Mucosa of gallbladder (tissue), 1 donor: ENCODE results near the gene SH3TC1. TPM values are rescaled to one million over a fixed set of nuclear protein-coding genes. Genes with fewer than 3 reads are reported as not detected.

Experiments
- DNase-seq: peaks from one replicate; pipeline ENCODE4 v3.0.0-alpha.2; 2020; ENCODE audit warnings: low spot score
- total RNA-seq: library from RNA; stranded (reverse); gene quantifications from one replicate; pipeline ENCODE4 v1.2.1, GENCODE V29; 2021
- donor health status: DM: no; HTN: no; CAD: no.

Gene SH3TC1
- total RNA-seq: 50.9 TPM

DNA sequence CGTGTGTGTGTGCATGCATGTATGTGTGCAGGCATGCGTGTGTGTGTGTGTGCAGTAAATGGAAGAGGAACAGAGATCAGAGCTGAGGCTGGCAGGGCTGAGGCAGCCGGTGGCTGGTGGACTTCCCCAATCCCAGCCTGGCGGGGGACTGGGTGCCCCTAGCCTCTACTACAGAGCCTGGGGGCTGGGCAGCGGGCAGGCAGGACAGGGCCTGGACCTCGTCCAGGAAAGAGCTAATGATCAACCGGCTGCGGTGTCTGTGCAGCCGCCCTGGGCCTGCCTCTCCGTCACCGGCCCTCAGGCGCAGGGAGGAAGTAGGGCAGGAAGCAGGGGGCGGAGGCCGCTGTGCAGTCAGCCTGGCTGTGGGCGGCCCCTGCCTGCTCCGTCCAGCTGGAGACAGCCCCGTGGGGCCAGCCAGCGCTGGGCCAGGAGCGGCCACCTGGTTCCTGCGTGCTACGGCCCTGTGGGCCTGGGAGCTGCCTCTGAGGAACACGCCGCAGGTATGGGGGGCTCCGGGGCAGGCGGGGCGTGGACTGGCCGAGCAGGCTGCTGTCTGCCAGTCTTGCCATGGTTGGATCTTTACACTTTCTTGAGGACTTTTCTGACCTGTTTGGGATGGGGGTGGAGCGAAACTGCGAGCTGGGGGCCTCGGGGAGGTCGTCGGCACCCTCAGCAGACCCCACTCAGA is at the start of gene SH3TC1:
TSS of gene SH3TC1 (plus strand) at position 385 of the 688 bp plus-strand sequence. CDS start 5,905 bp downstream, outside the sequence.
- DNase-seq: peak; percentile 93

DNA sequence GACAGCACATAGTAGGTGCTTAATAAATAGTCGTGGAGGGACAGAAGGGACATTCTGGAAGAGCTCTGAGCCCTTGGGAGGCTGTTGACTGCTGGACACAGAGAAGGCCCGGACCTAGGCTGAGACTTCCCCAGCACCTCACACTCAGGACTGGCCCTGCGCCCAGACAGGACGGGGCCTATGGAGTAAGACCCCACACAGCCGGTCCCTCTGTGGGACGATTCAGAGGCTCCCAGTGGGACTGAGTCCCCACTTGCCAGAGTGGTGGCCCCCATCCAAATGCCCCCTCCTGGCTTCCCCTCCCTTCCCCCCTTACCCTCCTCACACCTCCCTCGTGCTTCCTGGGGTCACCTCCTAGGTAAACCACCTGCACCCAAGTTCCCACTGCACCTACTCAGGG is 49.4 kb upstream of the SH3TC1 start:
- DNase-seq: no peak

DNA sequence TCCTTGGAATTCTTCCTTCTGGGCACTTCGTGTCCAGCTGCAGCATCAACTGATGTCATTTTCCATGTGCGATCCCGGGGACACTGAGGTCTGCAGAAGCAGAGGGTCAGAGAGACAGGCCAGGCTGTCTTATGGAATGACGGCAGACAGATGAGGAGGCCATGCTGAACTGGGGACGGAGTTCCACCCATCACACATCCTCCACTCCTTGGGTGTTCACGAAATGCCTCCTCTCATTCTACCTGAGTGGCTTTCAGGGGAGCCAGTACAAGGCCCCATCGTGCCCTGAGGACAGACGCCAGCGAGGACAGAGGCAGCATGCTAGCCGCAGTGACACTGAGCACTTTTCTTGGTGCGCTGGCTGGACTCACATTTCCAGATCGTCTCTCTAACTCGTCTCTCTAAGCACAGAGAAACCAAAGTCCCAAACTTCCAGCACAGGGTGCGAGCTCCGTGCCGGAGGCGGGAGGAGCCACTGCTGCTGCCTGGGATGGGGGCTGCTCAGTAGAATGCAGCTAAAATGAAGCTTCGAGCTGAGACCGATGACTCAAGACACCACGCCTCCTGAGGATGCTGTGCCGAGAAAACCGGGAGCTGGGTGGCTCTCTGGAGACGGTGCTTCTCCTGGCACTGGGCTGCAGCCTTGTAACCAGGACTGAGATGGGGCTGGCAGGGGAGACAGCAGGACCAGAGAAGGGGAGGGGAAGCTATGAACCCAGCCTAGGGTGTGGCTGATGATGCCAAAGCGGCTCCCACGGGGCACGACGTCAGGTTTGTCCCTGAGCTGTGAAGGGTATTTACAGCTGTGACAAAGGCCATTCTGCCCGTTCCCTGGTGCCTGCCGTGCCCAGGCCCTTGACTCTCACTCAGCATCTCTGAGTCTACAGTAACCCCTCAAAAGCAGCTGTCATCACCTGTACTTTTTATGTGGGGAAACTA is 48.7 kb upstream of the SH3TC1 start:
- DNase-seq: no peak

DNA sequence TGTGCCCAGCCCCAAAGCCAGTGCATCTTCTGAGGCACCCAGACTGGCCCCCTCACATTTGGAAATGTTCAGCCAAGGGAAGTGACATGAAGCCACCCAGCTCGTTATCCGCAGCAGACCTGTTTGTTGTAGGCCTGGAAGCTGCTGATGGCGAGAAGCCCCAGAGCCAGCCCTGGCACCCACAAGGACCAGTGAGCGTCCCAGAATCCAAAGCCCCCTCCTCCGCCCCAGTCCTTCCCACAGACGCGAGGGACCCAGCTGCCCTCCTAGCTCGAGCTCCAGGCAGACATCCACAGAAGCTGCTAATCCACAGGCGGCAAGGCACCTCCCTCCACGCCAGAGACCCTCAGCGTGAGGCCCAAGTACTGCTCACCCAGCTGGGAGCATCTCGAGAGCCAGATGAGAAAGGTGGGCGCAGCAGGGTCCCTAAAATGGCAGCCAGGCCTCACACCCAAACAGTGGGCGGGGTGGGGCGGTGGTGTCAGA is 47.9 kb upstream of the SH3TC1 start:
- no peak for DNase-seq

DNA sequence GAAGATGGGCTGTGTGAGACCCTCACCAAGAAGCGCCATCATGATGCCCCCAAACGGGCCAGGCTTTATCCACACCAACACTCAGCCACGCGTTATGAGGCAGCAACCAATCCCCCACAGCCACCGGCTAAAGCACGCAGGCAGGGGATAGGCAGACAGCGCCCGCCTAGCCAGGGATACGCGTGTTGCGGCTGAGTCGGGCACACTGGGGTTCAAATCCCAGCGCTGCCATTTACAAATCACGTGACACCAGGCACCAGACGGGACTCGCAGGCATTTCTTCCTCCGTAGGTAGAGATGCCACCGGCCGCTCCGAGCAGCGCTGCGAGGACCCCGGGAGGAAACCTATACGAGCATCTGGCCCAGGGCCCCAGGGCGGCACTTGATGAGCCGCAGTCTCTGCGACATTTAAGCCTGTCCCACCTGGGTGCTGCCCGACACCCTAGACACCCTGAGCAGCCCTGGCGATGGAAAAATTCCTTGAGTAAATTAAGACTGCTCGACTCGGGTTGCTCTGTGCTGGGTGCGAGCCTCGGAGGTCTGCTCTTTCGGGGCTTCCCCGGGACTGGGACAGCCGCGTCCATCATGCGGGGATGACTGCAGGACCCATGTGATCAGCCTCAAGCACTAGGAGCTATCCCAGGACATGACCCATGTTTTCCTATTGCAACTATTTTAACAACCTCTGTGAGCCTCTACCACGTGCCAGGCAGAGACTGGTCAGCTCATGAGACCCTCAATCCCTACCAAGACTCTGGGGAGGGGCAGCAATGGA is 46.8 kb upstream of the SH3TC1 start:
- no peak for DNase-seq

DNA sequence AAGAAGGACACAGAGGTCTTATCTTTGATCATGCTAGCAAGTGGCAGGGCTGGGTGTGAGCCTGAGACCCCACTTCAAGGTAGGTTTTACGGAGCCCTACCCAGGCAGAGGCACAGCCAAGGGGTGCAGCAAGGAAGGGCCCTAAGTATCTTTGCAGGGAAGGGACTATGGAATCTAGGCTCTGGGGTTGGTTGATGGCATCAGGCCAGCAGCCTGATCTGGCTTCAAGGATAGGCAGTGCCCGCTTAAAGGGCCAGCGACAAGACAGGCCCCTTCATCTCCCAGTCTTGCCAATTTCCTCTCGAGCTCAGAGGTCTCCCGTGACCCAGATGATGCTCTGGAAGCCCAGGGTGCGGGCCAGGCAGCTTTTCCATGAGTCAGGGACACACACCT is 46.2 kb upstream of the SH3TC1 start:
- no peak for DNase-seq

DNA sequence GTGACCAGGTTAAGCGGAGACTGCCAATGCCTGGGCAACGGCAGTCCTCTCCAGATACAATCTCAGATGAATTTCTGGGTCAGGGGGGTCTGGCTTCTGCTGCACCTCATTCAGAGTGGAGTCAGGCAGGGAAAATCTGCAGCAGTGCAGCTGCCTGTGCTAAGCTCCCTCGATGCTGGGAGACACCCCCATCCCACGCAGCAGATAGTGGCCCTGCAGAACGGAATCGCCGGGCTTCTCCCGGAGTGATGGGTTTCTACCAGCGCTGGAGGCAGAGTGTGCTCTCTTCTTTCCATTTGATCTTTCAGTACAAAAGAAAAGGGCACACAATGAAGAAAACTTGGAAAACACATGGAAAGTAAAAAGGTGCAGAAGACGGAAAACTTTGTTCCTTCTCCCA is 45.6 kb upstream of the SH3TC1 start:
- no peak for DNase-seq

DNA sequence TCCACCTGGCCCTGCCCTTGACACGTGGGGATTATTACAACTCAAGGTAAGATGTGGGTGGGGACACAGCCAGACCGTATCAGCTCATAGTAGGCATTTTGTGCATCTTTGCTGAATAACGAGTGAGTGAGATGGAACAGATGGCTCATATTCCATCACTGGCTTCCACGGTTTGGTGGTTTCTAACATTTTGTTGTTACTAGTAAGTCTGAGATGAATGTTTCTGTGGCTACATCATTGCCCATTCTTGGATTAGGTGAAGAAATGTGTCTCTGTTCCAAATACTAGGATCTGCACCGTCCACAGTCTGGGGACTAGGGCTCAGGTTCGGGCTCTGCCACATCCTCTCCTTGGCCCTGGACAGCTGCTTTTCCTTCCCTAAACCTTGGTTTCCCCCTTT is 44.0 kb upstream of the SH3TC1 start:
- DNase-seq: no peak

DNA sequence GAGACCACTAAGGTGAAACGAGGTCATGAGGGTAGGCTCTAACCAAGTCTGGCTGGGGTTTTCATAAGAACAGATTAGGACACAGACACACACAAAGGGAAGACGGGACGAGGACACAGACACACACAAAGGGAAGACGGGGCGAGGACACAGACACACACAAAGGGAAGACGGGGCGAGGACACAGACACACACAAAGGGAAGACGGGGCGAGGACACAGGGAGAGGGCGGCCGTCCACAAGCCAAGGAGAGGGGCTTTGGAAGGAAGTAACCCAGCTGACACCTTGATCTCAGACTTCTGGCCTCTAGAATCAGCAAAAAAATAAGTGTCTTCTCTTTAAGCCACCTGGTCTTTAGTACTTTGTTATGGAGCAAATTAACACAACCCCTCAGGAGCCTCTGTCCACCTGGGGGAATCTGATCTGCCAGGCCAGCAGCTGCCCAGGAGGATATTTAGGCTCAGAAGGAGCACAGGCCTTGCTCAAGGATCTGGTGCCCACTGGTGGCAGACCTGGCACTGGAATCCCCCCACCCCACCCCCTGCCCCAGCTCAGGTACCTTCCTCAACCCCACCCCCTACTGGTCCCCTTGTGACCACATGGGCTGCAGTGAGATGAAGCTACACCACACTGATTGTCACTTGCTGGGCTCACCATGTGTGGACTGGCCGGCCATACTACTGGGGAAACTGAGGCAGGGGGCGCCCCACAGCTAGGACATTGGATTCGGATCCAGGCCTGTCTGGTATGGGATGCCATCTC is 43.2 kb upstream of the SH3TC1 start:
- DNase-seq: no peak

DNA sequence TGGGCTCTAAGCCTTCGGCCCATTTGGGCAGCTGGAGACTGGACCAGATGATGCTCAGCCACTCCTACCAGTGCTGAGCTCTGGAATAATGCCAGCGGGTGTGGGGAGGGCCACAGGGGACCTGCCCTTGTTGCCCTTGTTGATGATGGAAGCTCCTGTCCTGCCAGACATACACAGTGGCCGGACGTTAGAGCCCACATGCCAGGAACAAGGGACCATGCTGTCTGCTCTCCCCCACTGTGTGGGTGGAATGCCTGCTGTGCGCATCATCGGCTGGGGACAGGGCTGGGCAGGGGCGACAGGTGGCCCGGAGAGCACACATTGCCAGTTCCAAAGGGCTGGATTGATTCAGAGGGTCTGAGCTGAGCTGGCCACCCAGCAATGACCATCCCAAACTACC is 42.5 kb upstream of the SH3TC1 start:
- DNase-seq: no peak

DNA sequence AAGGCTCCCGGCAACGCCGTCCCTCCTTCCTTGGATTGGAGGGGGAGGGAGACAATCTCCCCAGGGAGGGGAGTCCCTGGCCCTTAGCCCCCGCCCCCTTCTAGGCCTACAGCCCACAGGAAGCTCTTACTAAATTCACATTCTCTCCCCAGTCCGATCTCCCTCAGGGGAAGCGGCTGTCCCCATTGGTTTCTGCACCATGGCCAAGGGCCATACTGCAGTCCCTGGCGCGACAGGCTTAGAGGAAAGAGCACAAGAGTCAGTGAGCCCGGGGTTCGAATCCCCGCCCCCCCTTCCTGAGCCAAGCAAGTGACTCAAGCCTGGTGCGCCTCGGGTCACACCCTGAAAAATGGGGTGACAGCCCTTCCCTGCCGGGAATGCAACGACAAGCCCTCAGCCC is 41.6 kb upstream of the SH3TC1 start:
- DNase-seq: no peak

DNA sequence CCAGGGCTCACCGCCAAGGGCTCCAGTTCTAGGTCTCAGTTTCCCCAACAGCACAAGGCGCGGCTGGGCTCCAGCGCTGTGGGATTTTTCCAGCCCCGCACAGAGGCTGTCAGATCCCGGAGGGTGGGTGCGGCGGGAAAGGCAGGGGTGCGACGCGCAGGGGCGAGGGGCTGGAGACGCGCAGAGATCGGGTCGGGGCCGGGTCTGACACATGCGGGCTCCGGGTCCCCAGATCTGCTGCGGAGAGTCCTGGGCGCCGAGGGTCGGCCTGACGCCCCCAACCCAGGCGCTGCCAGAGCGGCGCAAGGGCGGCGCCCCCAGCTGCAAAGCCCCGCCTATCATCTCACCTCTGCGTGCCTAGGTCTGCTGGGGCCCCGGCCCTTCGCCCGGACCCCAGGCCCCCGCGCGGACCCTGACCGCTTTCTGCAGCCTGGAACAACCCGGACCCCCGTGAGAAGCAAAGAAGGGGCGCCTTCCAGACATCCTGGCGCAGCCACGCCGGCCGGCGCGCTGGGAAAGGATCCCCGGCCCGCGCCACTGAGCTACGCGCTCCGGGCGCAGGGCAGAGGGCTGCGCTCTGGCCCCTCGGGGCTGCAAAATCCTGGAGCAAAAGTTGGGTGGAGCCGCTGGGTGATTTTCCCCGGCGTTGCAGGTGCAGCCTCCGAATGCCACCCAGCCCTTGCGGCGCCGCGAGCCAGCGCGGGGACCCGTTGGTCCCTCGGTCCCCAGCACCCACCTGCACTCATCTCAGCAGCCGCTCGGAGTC is 41.0 kb upstream of the SH3TC1 start:
- no peak for DNase-seq

DNA sequence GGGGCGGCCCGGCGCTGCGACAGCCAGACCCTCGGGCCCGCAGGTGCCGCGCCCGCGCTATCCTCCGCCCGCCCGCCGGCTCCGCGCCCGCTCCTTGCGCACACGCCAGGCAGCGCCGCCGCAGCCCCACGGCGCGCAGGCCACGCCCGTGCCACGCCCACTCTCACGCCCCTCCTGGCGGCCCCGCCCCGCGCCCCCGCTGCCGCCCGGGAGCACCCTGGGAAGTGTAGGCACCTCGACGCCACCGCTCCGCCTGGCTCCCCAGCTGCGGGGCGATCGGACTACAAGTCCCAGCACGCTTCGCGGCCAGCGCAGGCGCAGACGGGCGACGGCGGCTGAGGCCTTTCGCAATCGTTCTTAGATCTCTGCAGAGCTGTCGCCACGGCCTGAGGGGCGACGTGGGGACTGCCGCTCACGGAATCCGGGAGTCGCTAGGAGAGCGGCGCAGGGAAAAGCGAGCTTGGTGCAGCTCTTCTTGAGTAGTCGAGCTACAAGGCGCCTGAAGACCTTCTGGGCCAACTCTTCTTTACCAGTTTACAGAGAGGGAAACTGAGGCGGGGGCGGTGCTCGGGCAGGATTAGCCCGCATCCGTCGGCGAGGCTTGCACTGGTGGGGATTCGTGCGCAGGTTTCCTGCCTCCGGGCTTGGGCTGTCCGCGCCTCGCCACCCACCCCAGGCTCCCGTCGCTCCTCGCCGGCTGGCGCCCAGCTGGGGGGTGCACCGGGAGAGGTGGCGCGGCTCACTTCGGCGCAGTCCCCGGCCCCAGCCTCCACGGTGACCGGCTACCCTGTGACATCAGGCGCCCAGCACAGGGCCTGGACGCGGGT is 40.2 kb upstream of the SH3TC1 start, which contains the start of gene ABLIM2:
TSS of gene ABLIM2 (minus strand) at position 104 of the 827 bp plus-strand sequence. CDS start 124 bp downstream, outside the sequence.
- peak; percentile 98 for DNase-seq

DNA sequence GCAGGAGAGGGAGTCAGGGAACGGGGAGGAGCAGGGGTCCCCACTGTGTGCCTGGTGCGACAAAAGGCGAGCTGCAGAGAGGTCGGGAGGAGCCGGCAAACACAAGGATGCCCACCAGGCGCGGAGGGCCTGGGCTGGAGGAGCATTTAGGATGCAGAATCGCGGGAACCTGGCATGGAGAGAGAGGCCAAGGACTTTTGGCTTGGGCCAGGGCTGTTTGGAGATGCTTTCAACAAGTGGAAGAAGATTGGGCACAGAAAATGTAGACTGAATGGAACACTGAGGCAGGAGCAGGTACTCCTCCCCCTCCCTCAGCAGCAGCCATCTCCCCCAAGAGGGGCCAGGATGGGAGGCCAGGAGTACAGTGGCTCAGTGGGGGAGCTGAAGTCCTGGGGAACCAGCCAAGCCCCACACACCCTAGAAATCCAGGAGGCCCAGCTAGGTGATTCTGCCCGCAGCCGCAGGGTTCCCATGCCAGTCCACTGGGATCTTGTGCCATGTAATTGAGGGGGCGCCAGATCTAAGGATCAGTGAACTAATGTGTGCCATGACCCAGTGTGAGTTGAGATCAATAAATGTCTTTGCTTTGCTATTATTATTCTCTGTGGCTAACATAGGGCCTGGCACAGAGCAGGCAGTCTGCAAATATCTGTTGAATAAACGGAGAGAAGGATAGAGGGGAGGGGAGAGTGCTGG is 39.4 kb upstream of the SH3TC1 start:
- no peak for DNase-seq

DNA sequence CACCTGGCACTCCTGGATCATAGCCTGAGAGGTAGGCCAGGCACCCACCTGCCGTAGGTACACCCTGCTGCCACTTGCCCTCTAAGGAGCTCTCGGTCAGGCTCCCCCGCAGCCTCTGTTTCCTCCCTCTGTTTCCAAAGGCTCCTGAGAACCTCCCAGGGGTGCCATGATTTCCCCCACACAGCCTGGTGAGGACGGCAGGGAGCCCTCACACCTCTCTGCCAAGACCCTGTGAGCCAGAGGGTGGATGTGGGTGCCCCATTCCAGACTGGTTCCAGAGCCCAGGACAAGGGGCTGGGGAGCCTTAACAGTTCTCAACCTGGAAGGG is 38.9 kb upstream of the SH3TC1 start:
- no peak for DNase-seq

DNA sequence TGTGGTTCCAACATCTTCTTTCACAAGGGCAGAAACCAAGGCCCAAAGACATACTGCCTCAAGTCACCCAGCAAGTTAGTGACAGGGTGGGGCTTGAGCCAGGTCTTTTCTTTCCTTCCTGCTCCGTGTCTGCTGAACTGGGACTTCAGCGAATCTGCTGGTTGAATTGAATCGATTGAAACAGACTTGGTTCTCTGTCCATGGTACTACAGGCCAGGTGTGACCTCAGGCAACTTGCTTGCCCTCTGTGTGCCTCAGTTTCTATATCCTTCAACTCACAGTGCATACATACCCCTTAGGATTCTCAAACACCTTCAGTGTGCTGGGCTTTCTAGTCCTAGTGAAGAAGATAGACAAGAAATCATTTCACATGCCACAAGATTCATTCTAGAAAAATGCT is 38.5 kb upstream of the SH3TC1 start:
- peak; percentile 34 for DNase-seq

DNA sequence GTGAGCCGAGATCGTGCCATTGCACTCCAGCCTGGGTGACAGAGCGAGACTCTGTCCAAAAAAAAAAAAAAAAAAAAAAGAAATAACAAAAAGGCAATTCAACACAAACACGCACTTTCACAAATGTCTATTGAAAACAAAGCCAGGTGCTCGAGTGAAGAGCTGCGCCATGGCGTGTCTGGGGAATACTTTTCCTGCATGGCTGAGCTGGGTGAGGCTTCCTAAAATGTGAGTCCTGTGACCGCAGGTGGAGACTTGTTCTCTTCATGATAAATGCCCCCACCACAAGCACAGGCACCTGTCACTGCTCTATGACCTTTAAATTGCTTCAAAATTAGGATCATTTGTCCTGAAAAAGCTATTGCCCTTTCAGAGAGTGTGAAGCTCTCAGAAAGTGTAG is 36.5 kb upstream of the SH3TC1 start:
- no peak for DNase-seq

DNA sequence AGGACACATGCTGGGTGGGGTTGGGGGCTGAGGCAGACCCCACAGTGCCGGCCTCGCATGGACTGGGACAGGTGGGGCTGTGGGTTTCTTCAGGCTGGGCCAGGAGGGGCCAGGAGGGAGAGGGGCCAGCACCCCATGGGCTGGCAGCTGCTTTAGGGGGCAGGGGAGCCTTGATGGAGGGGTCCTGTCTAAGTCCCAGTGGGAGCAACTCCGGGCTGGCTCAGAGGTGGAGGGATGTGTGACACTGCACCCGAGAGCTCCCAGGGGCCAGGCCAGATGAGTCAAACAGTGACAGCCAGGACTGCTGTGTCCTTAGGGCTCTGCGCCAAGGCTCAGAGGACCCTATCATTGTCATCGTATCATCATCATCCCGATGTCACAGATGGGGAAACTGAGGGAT is 36.1 kb upstream of the SH3TC1 start:
- DNase-seq: no peak
